K562 (cell line): ENCODE data around the gene EWSR1. TPM values are rescaled to one million over a fixed set of nuclear protein-coding genes. Genes with fewer than 3 reads are reported as not detected.

Experiments
- ATAC-seq: fragments of 200-7000 bp; cut with Tn5 transposase; 3 replicates; pipeline ENCODE4 v1.9.1; 2020; ENCODE audit warnings: moderate library complexity
- BruUV-seq: library from RNA; stranded (reverse); fragments of 400-500 nt; replicated peaks from 2 replicates; lab custom pipeline; 2021; lab: Mats Ljungman, UMichigan
- CTCF ChIA-PET: fragments of 300-600 bp; formaldehyde crosslinking; extraction: SDS; loops from one replicate; lab custom pipeline; 2021; ENCODE audit warnings: low intra/inter-chr PET ratio; lab: Yijun Ruan, JAX
- POLR2A ChIA-PET: fragments of 300-600, 350-650 bp; sonication (Branson Sonifier 250); formaldehyde crosslinking; extraction: SDS; loops from one replicate; lab custom pipeline; 2021; ENCODE audit warnings: antibody characterized with exemption, inconsistent platforms; lab: Yijun Ruan, JAX
- DNase-seq, 4 experiments: peaks; one replicate each; pipeline versions ENCODE4 v3.0.0 to v3.0.0-alpha.2; 2011 to 2018; ENCODE audit warnings: low spot score in 3 of 4, mixed read lengths in 3 of 4; ENCODE audit errors: extremely low read depth in 1 of 4
- FAIRE-seq: peaks from 2 replicates; lab custom pipeline; 2011; peaks lifted over from hg19 to GRCh38; lab: Jason Lieb, UNC
- H2AFZ ChIP-seq: 2 replicates; pipeline ENCODE4 v1.6.0; 2011; ENCODE audit warnings: low read depth, low read length, control low read depth, inconsistent platforms
- H3K27ac ChIP-seq: fragments of 200-600 bp; 3 replicates; pipeline ENCODE4 v1.8.0; 2011; ENCODE audit warnings: low read depth, mild to moderate bottlenecking, control low read depth, inconsistent platforms, low read length, moderate library complexity, mixed read lengths; ENCODE audit errors: extremely low read depth
- H3K27me3 ChIP-seq, 2 experiments: fragments of 300-600 bp in 1 of 2; 2 replicates in 1 of 2; 3 replicates in 1 of 2; pipeline versions ENCODE4 v1.6.0 to v1.8.0; 2011; ENCODE audit warnings: inconsistent platforms in 2 of 2, low read length in 2 of 2, mild to moderate bottlenecking in 1 of 2, mixed read lengths in 1 of 2, moderate library complexity in 1 of 2; ENCODE audit not compliant: control insufficient read depth in 2 of 2, insufficient read depth in 2 of 2
- H3K36me3 ChIP-seq: fragments of 300-600 bp; 3 replicates; pipeline ENCODE4 v1.8.0; 2011; ENCODE audit warnings: mild to moderate bottlenecking, low read length, inconsistent platforms; ENCODE audit not compliant: control insufficient read depth, insufficient read depth
- H3K4me1 ChIP-seq, 2 experiments: fragments of 200-600 bp in 1 of 2; replicated peaks in 1 of 2; 2 replicates in 1 of 2; 3 replicates in 1 of 2; pipeline versions ENCODE4 v1.5.1 to v1.8.0; 2011; ENCODE audit warnings: inconsistent platforms in 2 of 2, low read length in 2 of 2, mild to moderate bottlenecking in 1 of 2, mixed read lengths in 1 of 2, moderate library complexity in 1 of 2; ENCODE audit not compliant: control insufficient read depth in 2 of 2, insufficient read depth in 2 of 2
- H3K4me2 ChIP-seq: 2 replicates; pipeline ENCODE4 v1.6.1; 2011; ENCODE audit warnings: low read length, control low read depth, inconsistent platforms, mixed read lengths; ENCODE audit not compliant: insufficient read depth
- H3K4me3 ChIP-seq: fragments of 200-600 bp; sonication (generic), shearing (Covaris generic); 2 replicates; pipeline ENCODE4 v1.5.1; 2016; ENCODE audit warnings: control low read depth, inconsistent platforms
- H3K79me2 ChIP-seq: fragments of 200-600 bp; 3 replicates; pipeline ENCODE4 v1.8.0; 2011; ENCODE audit warnings: low read length, inconsistent platforms; ENCODE audit not compliant: control insufficient read depth, insufficient read depth
- H3K9ac ChIP-seq, 2 experiments: 2 replicates each; pipeline versions ENCODE4 v1.6.0 to v1.6.1; 2011; ENCODE audit warnings: low read depth in 2 of 2, low read length in 2 of 2, control low read depth in 1 of 2, inconsistent platforms in 1 of 2, mild to moderate bottlenecking in 1 of 2, mixed read lengths in 1 of 2; ENCODE audit not compliant: insufficient read depth in 1 of 2
- H3K9me1 ChIP-seq: one replicate; pipeline ENCODE4 v1.6.0; 2011; ENCODE audit warnings: inconsistent platforms, mild to moderate bottlenecking, low read length, moderate library complexity; ENCODE audit not compliant: control insufficient read depth, insufficient read depth
- H3K9me3 ChIP-seq: replicated peaks from 2 replicates; pipeline ENCODE4 v1.5.1; 2011; ENCODE audit warnings: low read depth, low read length, inconsistent platforms; ENCODE audit not compliant: control insufficient read depth, insufficient read depth
- H4K20me1 ChIP-seq: replicated peaks from 2 replicates; pipeline ENCODE4 v1.6.1; 2011; ENCODE audit warnings: low read length, inconsistent platforms, mixed read lengths; ENCODE audit not compliant: control insufficient read depth, insufficient read depth
- CGGBP1 ChIP-seq: fragments of 250-450 bp; sonication (Bioruptor Pico); IDR thresholded peaks from 2 replicates; pipeline ENCODE4 v1.9.0; 2021; ENCODE audit warnings: mild to moderate bottlenecking
- DDX20 ChIP-seq: fragments of 450-650 bp; IDR thresholded peaks from 2 replicates; pipeline ENCODE4 v1.6.1; 2016; ENCODE audit warnings: missing genetic modification characterization, low read depth, mild to moderate bottlenecking, missing compliant biosample characterization, moderate library complexity
- MECOM ChIP-seq: fragments of 250-450 bp; sonication (Bioruptor Pico); IDR thresholded peaks from 2 replicates; pipeline ENCODE4 v1.8.0; 2022; ENCODE audit warnings: inconsistent platforms
- MEIS2 ChIP-seq: fragments of 450-650 bp; IDR thresholded peaks from 2 replicates; pipeline ENCODE4 v1.6.1; 2014; ENCODE audit warnings: mild to moderate bottlenecking; ENCODE audit not compliant: partially characterized antibody
- RBBP5 ChIP-seq: fragments of 200-600 bp; sonication (generic); IDR thresholded peaks from 2 replicates; pipeline ENCODE4 v1.6.1; 2012; ENCODE audit warnings: borderline replicate concordance, mild to moderate bottlenecking, low read length, control low read depth, inconsistent platforms; ENCODE audit not compliant: insufficient read depth, poor library complexity, severe bottlenecking
- SMAD4 ChIP-seq: fragments of 250-450 bp; sonication (Bioruptor Pico); conservative IDR thresholded peaks from 2 replicates; pipeline ENCODE4 v1.8.0; 2021; ENCODE audit warnings: inconsistent platforms, mild to moderate bottlenecking, moderate library complexity
- SRSF3 ChIP-seq: fragments of 200-400 bp; formaldehyde crosslinking; IDR thresholded peaks from 2 replicates; pipeline ENCODE4 v1.6.1; 2016; ENCODE audit warnings: mild to moderate bottlenecking, low read length, moderate library complexity; ENCODE audit not compliant: insufficient read depth
- WGBS: fragments of 100-300 bp; shearing (Covaris generic); methylation state at CpG from one replicate; pipeline ENCODE4 v1.1.6; 2016; ENCODE audit warnings: low coverage, mixed read lengths; ENCODE audit not compliant: insufficient coverage; ENCODE audit errors: missing lambda C conversion rate; 5-methylcytosine and 5-hydroxymethylcytosine counted together
- in situ Hi-C: fragments of 300-500 bp; cut with MboI; formaldehyde crosslinking; loops from 4 replicates; pipeline ENCODE4 v1.15.0; 2018; ENCODE audit warnings: inconsistent platforms, mixed read lengths
- intact Hi-C: fragments of 100-400 bp; cut with micrococcal nuclease; formaldehyde crosslinking; loops from 2 replicates; pipeline ENCODE4 v1.14.2; 2022
- polyA plus RNA-seq, 8 experiments: library from polyadenylated mRNA; depleted of rRNA in 4 of 8; stranded (reverse) in 5 of 8; unstranded in 3 of 8; fragments of >200 nt; fragmentation: Nextera tagmentation in 2 of 8; fragmentation: Illumina TruSeq in 1 of 8; extraction: Ambion mirVana in 2 of 8; extraction: Trizol in 1 of 8; gene quantifications; 2 replicates each; pipeline versions ENCODE4 v1.2.1 to v1.2.3, GENCODE V29; 2011 to 2014; ENCODE audit warnings: inconsistent platforms in 1 of 8, missing spikeins in 1 of 8
- total RNA-seq, 7 experiments: library from RNA; depleted of rRNA in 6 of 7; stranded (reverse); fragments of >200 nt in 6 of 7; fragmentation: Illumina TruSeq in 2 of 7; extraction: Trizol in 2 of 7; gene quantifications; 2 replicates each; pipeline versions ENCODE4 v1.2.1 to v1.2.3, GENCODE V29; 2011 to 2021; ENCODE audit warnings: low replicate concordance in 1 of 7

Gene EWSR1
- total and polyA plus RNA-seq, 9 of the 15 experiments (the other 6 are each of a cell fraction or from before 2014, with no cell fraction given) = 83.3 to 450 (median 239) TPM

GRCh38 chr22:29317827-29318454 lies 49.9 kb downstream of the EWSR1 start:
- no TSS peak for BruUV-seq
- intact Hi-C loops (no loop called here), in situ Hi-C loops (no loop called here)
- POLR2A ChIA-PET = interaction anchor here (0.6 to 0.8 kb wide), 2 partner anchors 9 to 12 kb away, joined by 3 read pairs; partner anchors contain the start of gene GAS2L1
- Histone ChIP-seq H3K27ac (no peak overlapping the region), H3K9me1 (no peaks in the 10 kb centered on the region), H3K9me3 (no peaks in the 10 kb centered on the region), H3K36me3 (no peaks in the 10 kb centered on the region), H3K79me2 (no peaks in the 10 kb centered on the region), H3K4me2 (no peak overlapping the region), H3K4me1 (peaks cover 0 to 27% of the 10 kb centered on the region in 2 experiments; a peak in 2 of 5 replicates), H3K27me3 (no peaks in the 10 kb centered on the region), H2AFZ (no peak overlapping the region), H3K4me3 (no peak overlapping the region), H4K20me1 (no peaks in the 10 kb centered on the region), H3K9ac (peak overlapping the region in 1 of 2 experiments; percentile 64; a peak in 2 of 4 replicates)
- no peak for FAIRE-seq
- no peak for DNase-seq
- 62% methylated on average over 16 of the region's 18 CpGs for WGBS
- no peak for ATAC-seq
- no peak for TF ChIP-seq SRSF3
- no peak for TF ChIP-seq MEIS2
- no peak for TF ChIP-seq DDX20
- no peak for TF ChIP-seq SMAD4
- no peak for TF ChIP-seq RBBP5
- TF ChIP-seq MECOM (CRISPR knock-in tag) = no peak
- TF ChIP-seq CGGBP1 (CRISPR knock-in tag) = no peak
- CTCF ChIA-PET = no interaction called here
